Kidney epithelial cell (primary cell): ENCODE data around the gene BCAS3. TPM values are rescaled to one million over a fixed set of nuclear protein-coding genes. Genes with fewer than 3 reads are reported as not detected.
A peak's percentile ranks its signal among the peaks of the same experiment; 100 is the strongest.

Experiments used
- DNase-seq: peaks from one replicate; pipeline ENCODE4 v3.0.0-alpha.2; 2010; ENCODE audit warnings: low read depth
- H3K27me3 ChIP-seq: 2 replicates; pipeline ENCODE4 v1.6.0; 2011; ENCODE audit warnings: low read length; ENCODE audit not compliant: control insufficient read depth, insufficient read depth
- H3K36me3 ChIP-seq: 2 replicates; pipeline ENCODE4 v1.5.1; 2011; ENCODE audit warnings: low read length; ENCODE audit not compliant: control insufficient read depth, insufficient read depth
- H3K4me3 ChIP-seq: 2 replicates; pipeline ENCODE4 v1.5.1; 2011; ENCODE audit warnings: low read depth, mild to moderate bottlenecking, control low read depth, low read length
- total RNA-seq: library from RNA; depleted of rRNA; stranded (reverse); fragments of >200 nt; gene quantifications from 2 replicates; pipeline ENCODE4 v1.2.3, GENCODE V29; 2015
- TF ChIP-seq, protein P1 (sequence below): IDR thresholded peaks from 2 replicates; pipeline ENCODE4 v1.5.1; 2011; ENCODE audit warnings: mild to moderate bottlenecking, moderate library complexity, low read length, control low read depth, inconsistent platforms; ENCODE audit not compliant: insufficient read depth, poor library complexity, severe bottlenecking

Gene BCAS3
- total RNA-seq, 1 donor from 2014 or later, result 26.7 TPM

DNA sequence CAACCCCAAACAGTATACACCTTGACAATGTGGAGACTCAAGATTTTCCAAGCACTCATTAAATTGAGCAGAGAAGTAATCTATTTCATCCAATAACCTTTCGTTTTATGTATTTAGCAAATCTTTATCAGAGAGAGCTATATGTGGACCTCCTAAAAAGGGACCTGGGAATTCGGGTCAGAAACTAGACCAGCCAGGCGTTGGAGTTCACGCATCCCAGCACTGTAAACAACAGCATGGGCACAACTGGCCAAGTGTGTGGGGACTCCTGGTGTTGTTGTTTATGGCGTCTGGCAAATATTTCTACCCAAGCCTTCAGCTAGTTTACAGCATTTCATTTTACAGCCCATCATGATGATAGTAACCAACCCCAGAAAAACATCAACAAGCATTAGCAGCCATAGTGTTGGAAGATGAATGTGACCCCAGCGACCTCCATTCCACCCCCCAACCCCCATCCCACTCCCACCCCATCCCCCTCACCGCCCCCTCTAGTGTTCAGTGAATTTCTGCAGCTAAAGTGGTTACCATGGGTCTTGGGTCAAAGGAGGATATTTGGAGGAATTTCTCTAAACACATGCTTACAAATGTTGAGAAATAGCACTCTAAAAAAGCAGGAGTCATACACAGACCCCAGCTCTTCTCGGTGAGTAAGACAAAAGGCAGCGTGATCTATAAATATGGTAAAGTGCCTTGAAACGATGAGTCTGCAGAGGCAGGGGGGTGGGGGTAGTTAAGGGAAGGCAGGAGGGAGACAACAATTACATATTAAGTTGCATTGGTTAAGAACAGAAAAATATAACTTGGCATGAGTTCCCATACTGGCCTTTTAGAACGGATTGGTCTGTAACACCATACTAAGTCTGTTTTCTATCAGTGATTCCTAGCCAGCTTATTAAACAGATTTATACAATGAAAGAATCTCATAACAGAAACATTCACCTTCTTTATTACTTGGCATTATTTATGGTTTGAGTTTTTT is 630.5 kb downstream of the BCAS3 start:
- DNase-seq, result peak; percentile 69
- TF ChIP-seq, protein P1, sequence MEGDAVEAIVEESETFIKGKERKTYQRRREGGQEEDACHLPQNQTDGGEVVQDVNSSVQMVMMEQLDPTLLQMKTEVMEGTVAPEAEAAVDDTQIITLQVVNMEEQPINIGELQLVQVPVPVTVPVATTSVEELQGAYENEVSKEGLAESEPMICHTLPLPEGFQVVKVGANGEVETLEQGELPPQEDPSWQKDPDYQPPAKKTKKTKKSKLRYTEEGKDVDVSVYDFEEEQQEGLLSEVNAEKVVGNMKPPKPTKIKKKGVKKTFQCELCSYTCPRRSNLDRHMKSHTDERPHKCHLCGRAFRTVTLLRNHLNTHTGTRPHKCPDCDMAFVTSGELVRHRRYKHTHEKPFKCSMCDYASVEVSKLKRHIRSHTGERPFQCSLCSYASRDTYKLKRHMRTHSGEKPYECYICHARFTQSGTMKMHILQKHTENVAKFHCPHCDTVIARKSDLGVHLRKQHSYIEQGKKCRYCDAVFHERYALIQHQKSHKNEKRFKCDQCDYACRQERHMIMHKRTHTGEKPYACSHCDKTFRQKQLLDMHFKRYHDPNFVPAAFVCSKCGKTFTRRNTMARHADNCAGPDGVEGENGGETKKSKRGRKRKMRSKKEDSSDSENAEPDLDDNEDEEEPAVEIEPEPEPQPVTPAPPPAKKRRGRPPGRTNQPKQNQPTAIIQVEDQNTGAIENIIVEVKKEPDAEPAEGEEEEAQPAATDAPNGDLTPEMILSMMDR, result peak; percentile 12
- no peaks in the 10 kb centered on the region for H3K27me3 ChIP-seq

DNA sequence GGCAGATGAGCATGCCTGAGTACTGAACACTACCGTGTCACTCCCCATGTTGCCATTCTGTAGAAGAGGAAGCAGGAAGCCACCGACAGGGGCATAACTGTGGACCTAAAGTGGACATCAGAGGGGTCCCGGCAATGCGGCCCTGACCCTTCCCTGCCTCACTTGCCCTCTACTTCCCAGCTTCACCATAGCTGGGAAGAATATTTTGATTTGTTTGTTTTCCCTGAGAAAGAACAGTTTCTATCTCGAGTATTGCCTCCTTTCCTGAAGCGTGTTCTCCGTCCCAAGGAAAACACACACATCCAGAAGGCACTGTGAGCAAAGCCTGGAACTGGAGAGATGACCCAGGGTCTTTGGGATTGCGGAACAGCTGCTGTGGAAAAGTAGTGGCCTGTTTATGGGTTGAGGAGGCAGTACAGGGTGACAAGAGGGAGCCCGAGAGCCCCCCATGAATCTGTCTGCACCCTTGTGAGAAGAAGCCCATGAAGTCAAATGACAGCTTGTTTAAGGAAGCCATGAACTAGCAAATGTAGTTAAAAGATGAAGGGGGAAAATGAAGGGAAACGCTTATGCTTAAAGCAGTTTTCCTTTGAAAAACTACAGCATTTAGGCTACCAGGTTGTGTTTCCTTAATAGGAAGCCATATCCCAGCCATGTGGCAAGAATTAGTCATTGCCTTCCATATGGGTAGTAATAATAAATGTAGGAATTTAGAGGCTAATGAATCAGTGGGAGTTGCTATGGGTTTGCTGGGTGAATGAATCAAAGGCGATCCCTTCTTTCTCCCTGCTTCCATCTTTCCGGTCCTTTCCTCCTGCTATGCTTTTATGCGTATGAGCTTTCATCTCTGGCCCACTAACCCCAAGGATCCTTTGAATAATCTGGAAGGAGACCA is 632.0 kb downstream of the BCAS3 start:
- peak; percentile 49 for DNase-seq
- Histone ChIP-seq H3K36me3 (no peaks in the 10 kb centered on the region), H3K27me3 (no peaks in the 10 kb centered on the region), H3K4me3 (no peak overlapping the region)
- TF ChIP-seq, protein P1, result no peak

More for the DNA sequence above, 630.5 kb downstream of the BCAS3 start:
- Histone ChIP-seq H3K36me3 (no peaks in the 10 kb centered on the region), H3K4me3 (no peak overlapping the region)

DNA sequence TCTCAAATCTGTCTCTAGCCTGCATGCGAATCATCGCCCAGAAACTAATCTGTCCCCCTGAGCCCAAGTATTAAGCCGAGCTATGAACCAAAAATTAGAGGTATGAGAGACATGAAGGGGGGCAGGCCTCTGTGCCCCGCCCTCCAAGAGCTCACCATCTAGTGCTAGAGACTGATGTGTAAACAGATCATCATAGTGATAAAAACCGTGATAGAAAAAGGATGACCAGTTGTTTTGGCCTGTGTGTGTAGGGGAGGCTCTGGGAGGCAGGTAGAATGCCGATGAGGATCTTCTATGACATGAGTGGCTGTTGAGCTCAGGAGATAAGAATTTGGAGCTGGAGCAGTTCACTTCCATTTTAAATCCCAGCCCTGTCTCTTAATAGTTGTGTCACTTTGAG is 632.9 kb downstream of the BCAS3 start:
- no peak overlapping the region for H3K4me3 ChIP-seq
- no peaks in the 10 kb centered on the region for H3K36me3 ChIP-seq
- DNase-seq, result no peak
- TF ChIP-seq, protein P1, result no peak
- H3K27me3 ChIP-seq, result no peaks in the 10 kb centered on the region

DNA sequence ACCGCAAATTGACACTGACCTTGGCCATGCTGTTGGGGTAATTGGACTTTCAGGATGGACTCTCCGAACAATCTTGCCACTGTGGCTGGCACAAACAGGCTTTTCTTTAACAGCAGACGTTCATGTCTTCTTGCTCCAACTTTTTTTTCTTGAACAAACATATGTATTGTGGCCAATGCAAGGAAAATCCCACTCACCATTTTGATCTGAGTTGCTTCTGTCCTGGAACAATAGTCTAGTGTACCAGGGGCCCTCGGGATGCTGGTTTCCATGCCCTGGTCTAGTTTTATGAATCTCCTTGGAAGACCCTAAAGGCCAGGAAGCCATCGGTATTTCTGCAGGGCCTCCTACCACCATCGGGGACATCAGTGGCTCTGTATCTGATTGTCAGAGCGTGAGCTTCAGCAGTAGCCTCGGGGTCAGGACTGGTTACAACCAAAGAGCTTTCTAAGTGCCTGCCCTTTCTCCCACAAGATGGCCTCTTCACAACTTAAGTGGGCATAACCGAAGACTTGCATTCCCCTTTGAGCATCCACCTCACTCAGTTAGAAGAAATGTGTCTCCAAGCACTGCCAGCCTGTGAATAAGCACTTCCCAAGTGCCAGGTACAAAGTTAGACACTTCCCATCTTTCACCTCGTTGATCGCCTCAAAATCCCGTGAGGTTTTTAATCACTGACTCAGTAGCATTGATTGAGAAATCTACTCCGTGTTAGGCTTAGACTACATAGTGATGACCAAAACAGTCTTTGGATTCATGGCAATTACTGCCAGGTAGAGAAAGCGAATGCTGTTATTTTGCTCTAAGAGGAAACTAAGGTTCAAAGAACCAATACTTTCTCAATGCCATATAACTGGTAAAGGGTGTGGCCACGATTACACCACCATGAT is 635.0 kb downstream of the BCAS3 start:
- Histone ChIP-seq H3K36me3 (no peaks in the 10 kb centered on the region), H3K4me3 (no peak overlapping the region), H3K27me3 (no peaks in the 10 kb centered on the region)
- no peak for DNase-seq
- TF ChIP-seq, protein P1, result no peak
